ENCODE measurements around the gene HK2.

HK2 gene

DNA sequence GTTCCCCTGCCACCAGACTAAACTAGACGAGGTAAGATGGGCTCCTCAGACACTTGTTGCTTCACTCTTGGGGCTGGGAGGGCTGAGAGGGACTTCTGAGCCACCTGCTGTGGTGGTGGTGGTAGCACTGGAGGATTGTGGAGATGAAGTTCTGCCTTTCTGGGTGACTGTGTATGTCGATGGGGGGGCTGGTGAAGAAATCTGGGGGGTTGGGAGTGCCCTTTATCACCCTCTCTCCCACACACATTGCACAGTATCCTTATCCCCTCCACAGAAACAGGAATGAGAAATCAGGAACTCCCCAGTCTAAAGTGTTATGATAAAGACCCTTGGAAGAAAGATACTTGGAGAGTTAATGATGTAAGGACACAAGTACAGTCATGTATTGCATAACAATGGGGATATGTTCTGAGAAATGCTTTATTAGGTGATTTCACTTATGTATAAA lies 38.5 kb downstream of the HK2 start:
- TF ChIP-seq, protein P1, sequence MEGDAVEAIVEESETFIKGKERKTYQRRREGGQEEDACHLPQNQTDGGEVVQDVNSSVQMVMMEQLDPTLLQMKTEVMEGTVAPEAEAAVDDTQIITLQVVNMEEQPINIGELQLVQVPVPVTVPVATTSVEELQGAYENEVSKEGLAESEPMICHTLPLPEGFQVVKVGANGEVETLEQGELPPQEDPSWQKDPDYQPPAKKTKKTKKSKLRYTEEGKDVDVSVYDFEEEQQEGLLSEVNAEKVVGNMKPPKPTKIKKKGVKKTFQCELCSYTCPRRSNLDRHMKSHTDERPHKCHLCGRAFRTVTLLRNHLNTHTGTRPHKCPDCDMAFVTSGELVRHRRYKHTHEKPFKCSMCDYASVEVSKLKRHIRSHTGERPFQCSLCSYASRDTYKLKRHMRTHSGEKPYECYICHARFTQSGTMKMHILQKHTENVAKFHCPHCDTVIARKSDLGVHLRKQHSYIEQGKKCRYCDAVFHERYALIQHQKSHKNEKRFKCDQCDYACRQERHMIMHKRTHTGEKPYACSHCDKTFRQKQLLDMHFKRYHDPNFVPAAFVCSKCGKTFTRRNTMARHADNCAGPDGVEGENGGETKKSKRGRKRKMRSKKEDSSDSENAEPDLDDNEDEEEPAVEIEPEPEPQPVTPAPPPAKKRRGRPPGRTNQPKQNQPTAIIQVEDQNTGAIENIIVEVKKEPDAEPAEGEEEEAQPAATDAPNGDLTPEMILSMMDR (IDR thresholded peaks at IDR 0.05; ENCODE audit: insufficient read depth, low read depth, low read length, missing control alignments) = no peak
- DNase-seq (ENCODE audit: low read depth) = no peak
- H3K4me3 ChIP-seq (ENCODE audit: low read depth, low read length) = no peak overlapping the region

DNA sequence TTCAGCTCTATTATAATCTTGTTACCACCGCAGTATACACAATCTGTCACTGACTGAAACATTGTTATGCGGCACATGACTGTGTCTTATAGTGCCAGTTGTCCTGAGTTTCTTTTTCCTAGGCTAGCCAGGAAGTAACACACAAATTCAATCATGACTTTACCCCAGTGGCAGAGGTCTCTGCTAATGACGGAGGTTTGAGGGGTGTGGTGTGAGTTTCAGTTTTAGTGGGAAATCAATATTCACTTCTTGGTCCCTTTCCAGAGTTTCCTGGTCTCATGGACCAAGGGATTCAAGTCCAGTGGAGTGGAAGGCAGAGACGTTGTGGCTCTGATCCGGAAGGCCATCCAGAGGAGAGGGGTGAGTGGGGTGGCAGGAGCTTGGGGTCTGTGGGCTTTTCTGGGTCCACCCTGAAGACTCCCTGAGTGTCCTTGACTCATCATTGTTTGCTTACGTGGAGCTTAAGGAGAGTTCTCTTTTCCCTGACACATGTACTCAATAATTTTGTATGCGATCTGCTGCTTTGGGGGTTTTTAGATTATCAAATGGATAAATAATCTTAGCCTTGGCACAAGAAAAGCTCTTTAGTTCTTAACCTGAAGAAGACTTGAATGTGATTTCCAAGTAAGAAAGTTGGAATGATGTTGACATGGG lies 39.2 kb downstream of the HK2 start:
- TF ChIP-seq, protein P1 (IDR thresholded peaks at IDR 0.05; ENCODE audit: insufficient read depth, low read depth, low read length, missing control alignments) = no peak
- H3K4me3 ChIP-seq (ENCODE audit: low read depth, low read length) = no peak overlapping the region
- DNase-seq (ENCODE audit: low read depth) = no peak

DNA sequence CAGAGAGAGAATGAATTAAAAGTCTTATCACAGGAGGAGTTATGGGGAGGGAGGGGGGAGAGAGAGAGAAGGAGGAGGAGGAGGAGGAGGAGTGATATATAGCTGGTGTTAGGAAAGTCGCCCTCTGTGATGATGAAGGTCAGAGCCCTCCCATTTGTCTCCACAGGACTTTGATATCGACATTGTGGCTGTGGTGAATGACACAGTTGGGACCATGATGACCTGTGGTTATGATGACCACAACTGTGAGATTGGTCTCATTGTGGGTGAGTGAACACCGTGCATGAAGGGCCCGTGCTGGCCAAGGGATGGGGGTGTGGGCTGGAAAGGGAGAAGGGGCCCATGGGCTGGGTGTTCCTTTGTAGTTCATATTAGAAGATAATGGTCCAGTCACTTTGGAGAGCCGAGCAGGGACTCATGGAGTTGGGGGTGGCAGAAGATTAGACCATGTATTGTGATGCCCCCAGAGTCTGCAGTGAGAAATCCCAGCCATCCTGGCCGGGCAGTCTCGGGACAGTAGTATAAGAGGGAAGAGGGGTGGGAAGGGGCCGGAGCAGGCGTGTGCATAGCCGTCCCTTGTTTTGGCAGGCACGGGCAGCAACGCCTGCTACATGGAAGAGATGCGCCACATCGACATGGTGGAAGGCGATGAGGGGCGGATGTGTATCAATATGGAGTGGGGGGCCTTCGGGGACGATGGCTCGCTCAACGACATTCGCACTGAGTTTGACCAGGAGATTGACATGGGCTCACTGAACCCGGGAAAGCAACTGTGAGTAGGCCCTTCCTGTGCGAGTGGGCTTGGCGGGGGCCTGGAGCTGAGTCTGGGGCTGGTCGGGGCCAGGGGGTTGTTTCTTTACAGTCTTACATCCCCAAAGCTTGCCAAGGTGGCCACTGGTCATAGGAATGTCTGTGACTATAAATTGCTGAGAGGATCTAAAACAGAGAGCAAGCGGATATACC lies 40.0 kb downstream of the HK2 start:
- no peak for DNase-seq (ENCODE audit: low read depth)
- no peak overlapping the region for H3K4me3 ChIP-seq (ENCODE audit: low read depth, low read length)
- TF ChIP-seq, protein P1 (IDR thresholded peaks at IDR 0.05; ENCODE audit: insufficient read depth, low read depth, low read length, missing control alignments) = no peak

DNA sequence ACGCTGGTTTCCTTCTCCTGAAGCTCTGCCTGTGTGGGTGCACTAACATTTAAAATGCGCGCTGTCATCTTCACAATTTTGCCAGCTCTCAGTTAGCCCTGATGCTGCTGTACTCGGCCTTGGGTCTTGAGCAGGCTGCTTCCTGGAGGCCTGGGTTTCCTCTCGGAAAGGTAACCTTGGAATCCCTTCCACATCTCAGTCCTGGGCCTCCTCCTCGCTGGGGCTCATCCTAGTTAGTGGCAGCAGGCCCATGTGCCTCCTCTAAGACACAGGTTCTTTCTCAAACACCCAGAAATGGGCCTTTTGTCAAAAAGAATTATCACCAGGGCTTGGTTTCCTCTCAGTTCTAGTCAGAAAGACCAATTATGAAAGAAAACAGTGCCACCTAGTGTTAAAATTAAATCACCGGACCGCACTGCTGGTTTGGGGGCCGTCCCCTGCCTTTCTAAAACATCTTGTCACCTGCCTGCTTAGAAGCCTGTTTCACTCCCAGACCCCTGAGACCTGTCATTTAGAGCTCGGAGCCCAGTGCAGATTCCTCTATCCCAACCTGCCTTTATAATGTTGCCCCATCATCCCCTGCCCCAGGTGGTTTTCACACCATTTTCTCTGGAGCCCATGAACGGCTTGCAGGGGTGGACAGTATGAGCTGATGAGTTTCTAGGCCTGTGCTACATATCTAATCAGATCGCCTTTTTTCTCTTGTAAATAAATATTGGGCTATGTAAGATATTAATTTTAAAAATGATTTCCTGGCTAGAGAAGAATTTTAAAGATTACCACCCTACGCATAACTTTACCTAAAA lies 42.4 kb downstream of the HK2 start:
- no peak overlapping the region for H3K4me3 ChIP-seq (ENCODE audit: low read depth, low read length)
- TF ChIP-seq, protein P1 (IDR thresholded peaks at IDR 0.05; ENCODE audit: insufficient read depth, low read depth, low read length, missing control alignments) = peak; percentile 41
- DNase-seq (ENCODE audit: low read depth) = peak; percentile 69

DNA sequence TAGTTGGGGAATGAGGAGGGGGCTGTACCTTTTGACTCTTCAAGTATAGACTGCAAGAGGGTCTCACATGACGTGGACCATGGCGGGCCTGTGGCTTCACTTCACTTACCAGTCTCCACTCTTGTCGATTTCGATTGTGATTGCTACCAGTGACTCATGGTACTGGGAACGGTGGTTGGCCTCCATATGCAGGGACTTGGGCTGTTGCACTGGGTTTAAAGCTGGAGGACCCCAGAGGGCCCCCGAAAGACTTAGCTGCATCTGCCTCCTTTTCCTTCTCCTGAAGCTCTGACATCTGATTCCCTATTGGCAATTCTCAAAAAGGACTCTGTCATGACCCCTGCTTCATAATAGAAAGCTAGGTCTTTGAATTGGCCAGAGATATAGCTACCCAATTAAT lies 43.4 kb downstream of the HK2 start:
- TF ChIP-seq, protein P1 (IDR thresholded peaks at IDR 0.05; ENCODE audit: insufficient read depth, low read depth, low read length, missing control alignments) = no peak
- no peak for DNase-seq (ENCODE audit: low read depth)
- H3K4me3 ChIP-seq (ENCODE audit: low read depth, low read length) = no peak overlapping the region

DNA sequence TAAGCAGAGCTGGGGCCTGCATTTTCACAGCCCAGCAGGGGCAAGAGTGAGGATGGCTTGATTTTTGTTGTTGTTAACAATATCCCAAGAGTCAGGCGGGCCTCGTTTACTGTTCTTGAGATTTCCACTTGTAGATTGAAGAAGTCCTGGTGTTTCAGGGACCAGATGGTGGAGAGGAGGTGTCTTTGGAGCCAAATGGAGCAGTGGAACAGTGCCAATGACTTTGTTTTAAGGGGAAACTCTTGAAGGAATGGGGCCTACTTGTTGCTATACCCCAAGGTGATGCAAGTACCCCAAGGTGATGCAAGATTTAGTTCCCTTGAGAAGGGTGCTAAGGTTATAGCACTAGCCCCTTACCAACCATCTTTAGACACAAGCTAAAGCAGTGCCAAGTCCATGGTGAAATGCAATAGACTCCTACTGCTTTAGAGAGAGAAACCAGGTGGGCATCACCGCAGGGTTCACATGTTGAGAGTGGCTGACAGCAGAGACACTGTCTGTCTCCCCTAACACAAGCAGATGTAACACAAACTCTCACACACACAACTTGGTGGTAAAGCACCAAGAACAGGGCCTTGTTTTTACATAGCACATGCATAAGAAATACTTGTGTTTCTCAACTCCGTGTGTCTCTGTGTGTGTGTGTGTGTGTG lies 44.0 kb downstream of the HK2 start:
- DNase-seq (ENCODE audit: low read depth) = no peak
- TF ChIP-seq, protein P1 (IDR thresholded peaks at IDR 0.05; ENCODE audit: insufficient read depth, low read depth, low read length, missing control alignments) = no peak

More for the DNA sequence above, 44.0 kb downstream of the HK2 start:
- H3K4me3 ChIP-seq (ENCODE audit: low read depth, low read length) = no peak overlapping the region
